K562 (cell line): ENCODE measurements around the gene PRRT2. TPM values are rescaled to one million over a fixed set of nuclear protein-coding genes. Genes with fewer than 3 reads are reported as not detected.

Experiments
- BCOR ChIP-seq: fragments of 450-650 bp; IDR thresholded peaks from 2 replicates; pipeline ENCODE4 v1.6.1; 2016
- CBX3 ChIP-seq, 2 experiments: IDR thresholded peaks; 1 replicate in 1 of 2; 2 replicates in 1 of 2; pipeline ENCODE4 v1.6.1; 2012; ENCODE audit warnings: inconsistent platforms in 2 of 2, low read length in 2 of 2, borderline replicate concordance in 1 of 2, control low read depth in 1 of 2
- DNMT1 ChIP-seq: fragments of 450-650 bp; IDR thresholded peaks from 2 replicates; pipeline ENCODE4 v1.6.1; 2016; ENCODE audit warnings: antibody characterized with exemption, mild to moderate bottlenecking
- E2F1 ChIP-seq: sonication (generic); formaldehyde crosslinking; IDR thresholded peaks from 2 replicates; pipeline ENCODE4 v1.8.1; 2023; ENCODE audit warnings: mild to moderate bottlenecking, missing genetic modification reagents, moderate library complexity
- GATAD2B ChIP-seq: fragments of 450-650 bp; IDR thresholded peaks from 2 replicates; pipeline ENCODE4 v1.6.1; 2017; ENCODE audit warnings: mild to moderate bottlenecking, borderline replicate concordance
- HMG20B ChIP-seq: fragments of 250-450 bp; sonication (Bioruptor Pico); IDR thresholded peaks from 2 replicates; pipeline ENCODE4 v1.5.0; 2021; ENCODE audit warnings: mild to moderate bottlenecking
- ILF3 ChIP-seq: fragments of 450-650 bp; IDR thresholded peaks from 2 replicates; pipeline ENCODE4 v1.6.1; 2018; ENCODE audit warnings: antibody characterized with exemption, mild to moderate bottlenecking, moderate library complexity, borderline replicate concordance
- KLF13 ChIP-seq: fragments of 450-650 bp; IDR thresholded peaks from 2 replicates; pipeline ENCODE4 v1.6.1; 2016; ENCODE audit warnings: missing genetic modification characterization, low read depth, mild to moderate bottlenecking, missing compliant biosample characterization, moderate library complexity, borderline replicate concordance
- MED1 ChIP-seq: sonication (generic); formaldehyde crosslinking; IDR thresholded peaks from 2 replicates; pipeline ENCODE4 v1.8.1; 2023; ENCODE audit warnings: missing genetic modification reagents, borderline replicate concordance
- MEF2D ChIP-seq: conservative IDR thresholded peaks from 2 replicates; pipeline ENCODE4 v1.6.1; 2016; ENCODE audit warnings: low read depth, missing genetic modification characterization, missing compliant biosample characterization
- NBN ChIP-seq: fragments of 450-650 bp; IDR thresholded peaks from 2 replicates; pipeline ENCODE4 v1.6.1; 2016; ENCODE audit warnings: low read depth, mild to moderate bottlenecking
- NCOA1 ChIP-seq: fragments of 450-650 bp; IDR thresholded peaks from 2 replicates; pipeline ENCODE4 v1.6.1; 2016; ENCODE audit warnings: low read depth
- NUFIP1 ChIP-seq: fragments of 450-650 bp; IDR thresholded peaks from 2 replicates; pipeline ENCODE4 v1.6.1; 2018; ENCODE audit not compliant: partially characterized antibody
- PCBP1 ChIP-seq: fragments of 200-400 bp; formaldehyde crosslinking; IDR thresholded peaks from 2 replicates; pipeline ENCODE4 v1.6.1; 2018; ENCODE audit warnings: mild to moderate bottlenecking, low read depth, low read length; ENCODE audit not compliant: poor library complexity, severe bottlenecking
- POLR2B ChIP-seq: fragments of 450-650 bp; IDR thresholded peaks from 2 replicates; pipeline ENCODE4 v1.6.1; 2018; ENCODE audit warnings: low read depth; ENCODE audit not compliant: partially characterized antibody
- POLR3A ChIP-seq: IDR thresholded peaks from 2 replicates; pipeline ENCODE4 v1.6.1; 2011; ENCODE audit warnings: borderline replicate concordance, mild to moderate bottlenecking, moderate library complexity; ENCODE audit not compliant: insufficient read length, insufficient read depth; ENCODE audit errors: extremely low read depth
- POU5F1 ChIP-seq: fragments of 150-350 bp; IDR thresholded peaks from 2 replicates; pipeline ENCODE4 v1.6.1; 2014; ENCODE audit warnings: borderline replicate concordance, low read length, low read depth, mild to moderate bottlenecking; ENCODE audit not compliant: partially characterized antibody
- RB1 ChIP-seq: fragments of 450-650 bp; IDR thresholded peaks from 2 replicates; pipeline ENCODE4 v1.6.1; 2017; ENCODE audit warnings: low read depth, mild to moderate bottlenecking
- RBFOX2 ChIP-seq: fragments of 200-400 bp; formaldehyde crosslinking; IDR thresholded peaks from 2 replicates; pipeline ENCODE4 v1.6.1; 2017; ENCODE audit warnings: low read depth, mild to moderate bottlenecking, low read length, moderate library complexity
- RBM14 ChIP-seq: fragments of 200-400 bp; formaldehyde crosslinking; IDR thresholded peaks from 2 replicates; pipeline ENCODE4 v1.6.1; 2018; ENCODE audit warnings: low read depth, mild to moderate bottlenecking, low read length, moderate library complexity, borderline replicate concordance; ENCODE audit not compliant: insufficient read depth
- RBM34 ChIP-seq: fragments of 200-400 bp; formaldehyde crosslinking; IDR thresholded peaks from 2 replicates; pipeline ENCODE4 v1.6.1; 2018; ENCODE audit warnings: low read length, borderline replicate concordance; ENCODE audit not compliant: insufficient read depth
- ZBTB8A ChIP-seq: fragments of 450-650 bp; IDR thresholded peaks from 2 replicates; pipeline ENCODE4 v1.6.1; 2018; ENCODE audit warnings: mild to moderate bottlenecking, moderate library complexity; ENCODE audit not compliant: partially characterized antibody
- ZFP36 ChIP-seq: fragments of 150-350 bp; IDR thresholded peaks from 2 replicates; pipeline ENCODE4 v1.6.1; 2018; ENCODE audit warnings: low read length, low read depth; ENCODE audit not compliant: partially characterized antibody
- ZNF23 ChIP-seq: fragments of 250-450 bp; sonication (Bioruptor Pico); IDR thresholded peaks from 2 replicates; pipeline ENCODE4 v1.4.0; 2020; ENCODE audit warnings: mild to moderate bottlenecking
- ZNF280B ChIP-seq: fragments of 250-450 bp; sonication (Bioruptor Pico); IDR thresholded peaks from 2 replicates; pipeline ENCODE4 v1.5.1; 2021; ENCODE audit warnings: mild to moderate bottlenecking
- ZNF696 ChIP-seq: fragments of 250-450 bp; sonication (Bioruptor Pico); conservative IDR thresholded peaks from 2 replicates; pipeline ENCODE4 v1.4.0; 2020; ENCODE audit warnings: mild to moderate bottlenecking, moderate library complexity
- ZNF75A ChIP-seq: fragments of 450-650 bp; formaldehyde crosslinking; IDR thresholded peaks from 2 replicates; pipeline ENCODE4 v1.4.0; 2020; ENCODE audit warnings: mild to moderate bottlenecking
- polyA plus RNA-seq, 8 experiments: library from polyadenylated mRNA; depleted of rRNA in 4 of 8; stranded (reverse) in 5 of 8; unstranded in 3 of 8; fragments of >200 nt; fragmentation: Nextera tagmentation in 2 of 8; fragmentation: Illumina TruSeq in 1 of 8; extraction: Ambion mirVana in 2 of 8; extraction: Trizol in 1 of 8; gene quantifications; 2 replicates each; pipeline versions ENCODE4 v1.2.1 to v1.2.3, GENCODE V29; 2011 to 2014; ENCODE audit warnings: inconsistent platforms in 1 of 8, missing spikeins in 1 of 8
- total RNA-seq, 7 experiments: library from RNA; depleted of rRNA in 6 of 7; stranded (reverse); fragments of >200 nt in 6 of 7; fragmentation: Illumina TruSeq in 2 of 7; extraction: Trizol in 2 of 7; gene quantifications; 2 replicates each; pipeline versions ENCODE4 v1.2.1 to v1.2.3, GENCODE V29; 2011 to 2021; ENCODE audit warnings: low replicate concordance in 1 of 7

PRRT2 gene
- total and polyA plus RNA-seq, 9 of the 15 experiments (the other 6 are each of a cell fraction or from before 2014, with no cell fraction given) = 0.11 to 1.0 (median 0.42) TPM; not detected in 2

- TF ChIP-seq E2F1 (CRISPR knock-in tag) = peak; percentile 88
- no peak for TF ChIP-seq GATAD2B
- peak in 1 of 2 experiments; percentile 48; a peak in 1 of 3 replicates for TF ChIP-seq CBX3 (IDR thresholded peaks at IDR 0.05; ENCODE audit: borderline replicate concordance in 1 of 2, low read length in 2 of 2)
- TF ChIP-seq NBN = peak; percentile 47; the same call in 1 of the 2 replicates
- TF ChIP-seq ZBTB8A = no peak
- TF ChIP-seq DNMT1 = no peak
- no peak for TF ChIP-seq ZNF696
- no peak for TF ChIP-seq RBM34
- peak; percentile 56; the same call in 1 of the 2 replicates for TF ChIP-seq BCOR
- peak; percentile 57 for TF ChIP-seq POLR2B
- TF ChIP-seq ZNF23 = no peak
- TF ChIP-seq RB1 = no peak
- TF ChIP-seq ILF3 = no peak
- TF ChIP-seq ZFP36 = no peak
- no peak for TF ChIP-seq NUFIP1
- 0 out of 2 replicates have a peak, but pooled peaks have one; percentile 87 for TF ChIP-seq RBM14
- TF ChIP-seq ZNF280B = no peak
- no peak for TF ChIP-seq POU5F1
- peak; percentile 62; the same call in 1 of the 2 replicates for TF ChIP-seq MEF2D
- no peak for TF ChIP-seq POLR3A
- TF ChIP-seq MED1 (CRISPR knock-in tag) = no peak
- peak; percentile 81 for TF ChIP-seq PCBP1
- TF ChIP-seq ZNF75A (CRISPR knock-in tag) = no peak
- TF ChIP-seq RBFOX2 = peak; percentile 93
- TF ChIP-seq KLF13 (tag) = 0 out of 2 replicates have a peak, but pooled peaks have one; percentile 24
- no peak for TF ChIP-seq HMG20B (CRISPR knock-in tag)
- TF ChIP-seq NCOA1 = no peak
Measured at GRCh38 chr16:29807426-29808218, 4.4 kb upstream of the PRRT2 start (continued).
